ENCODE measurements around the gene SFSWAP. TPM values are rescaled to one million over a fixed set of nuclear protein-coding genes. Genes with fewer than 3 reads are reported as not detected.
"Not testable (repeated sequence)": the region's sequence is repeated elsewhere in the genome, so short reads cannot be mapped to it uniquely, and the experiment has no call there.

The SFSWAP gene
- total and polyA plus RNA-seq, 5 experiments from 2014 or later, result 14.8 to 108 (median 23.3) TPM

- peak overlapping the region in 2 of 10 donors; percentile 53 to 73 for H3K27ac Mint-ChIP-seq
- H3K27me3 Mint-ChIP-seq, result no peaks in the 10 kb centered on the region
- H3K9me3 Mint-ChIP-seq, result no peaks in the 10 kb centered on the region
- peaks cover 0 to 6% (median under 1%) of the 10 kb centered on the region in 4 donors for H3K4me1 Mint-ChIP-seq
- peaks cover 0 to 84% (median 7%) of the 10 kb centered on the region in 3 donors for H3K36me3 Mint-ChIP-seq
- DNase-seq (no peak), ATAC-seq (no peak)
- no peak overlapping the region for H3K4me3 Mint-ChIP-seq
- POLR2A ChIA-PET, result no interaction called here
Observed at GRCh38 chr12:131734336-131735152, 23.7 kb downstream of the SFSWAP start.

- Mint-ChIP-seq H3K4me1 (peaks cover 0 to 6% (median under 1%) of the 10 kb centered on the region in 4 donors), H3K27ac (no peak overlapping the region), H3K9me3 (no peaks in the 10 kb centered on the region), H3K36me3 (peaks cover 0 to 84% (median 3%) of the 10 kb centered on the region in 3 donors), H3K4me3 (no peak overlapping the region), H3K27me3 (no peaks in the 10 kb centered on the region)
- ATAC-seq (no peak), DNase-seq (no peak)
- POLR2A ChIA-PET, result no interaction called here
Observed at GRCh38 chr12:131735153-131735456, 24.2 kb downstream of the SFSWAP start.

DNA sequence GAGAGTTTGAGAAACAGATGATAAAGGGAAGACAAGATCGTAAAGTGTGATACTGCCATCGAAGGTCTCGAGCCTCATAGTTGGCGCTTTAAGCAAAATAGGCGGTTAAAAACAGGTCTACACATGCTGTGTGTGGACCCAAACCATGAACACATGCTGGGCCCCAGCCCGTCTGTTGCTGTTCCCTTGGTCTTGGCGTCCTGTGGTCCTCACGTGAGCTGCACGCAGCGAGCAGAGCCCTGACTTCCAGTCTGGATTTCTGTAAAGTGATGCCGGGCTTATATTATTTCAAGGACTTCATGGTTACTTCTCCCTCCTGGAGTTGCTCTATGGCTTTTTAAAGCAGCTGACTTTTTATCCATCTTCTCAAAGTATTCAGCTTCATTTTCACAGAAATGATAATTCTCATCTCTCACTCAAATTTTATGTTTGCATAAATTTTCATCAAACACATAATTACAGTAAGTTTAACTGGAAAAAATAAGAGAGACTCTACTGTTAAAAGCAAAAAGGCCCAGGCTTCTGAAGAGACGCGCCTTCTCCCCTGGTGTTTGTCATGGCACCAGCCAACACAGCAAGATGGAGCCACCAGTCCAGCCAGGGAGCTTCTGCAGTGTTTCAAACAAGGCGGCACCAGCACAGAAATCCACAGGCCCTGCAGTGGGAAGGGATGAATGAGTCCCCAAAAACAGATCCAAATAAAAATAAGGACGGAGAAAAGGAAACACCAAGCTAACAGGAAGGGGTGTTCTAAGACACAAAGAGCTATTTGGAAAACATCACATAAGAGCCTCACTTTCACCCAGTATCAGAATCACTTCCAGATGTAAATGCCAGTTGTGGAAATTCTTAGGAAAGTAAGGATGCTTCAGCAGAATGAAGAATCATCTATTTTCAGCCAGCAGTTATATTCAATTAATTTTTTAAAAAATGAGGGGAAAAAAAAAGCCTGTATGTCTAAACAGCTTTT is 24.9 kb downstream of the SFSWAP start:
- H3K36me3 Mint-ChIP-seq, result peaks cover 0 to 84% (median 2%) of the 10 kb centered on the region in 3 donors

DNA sequence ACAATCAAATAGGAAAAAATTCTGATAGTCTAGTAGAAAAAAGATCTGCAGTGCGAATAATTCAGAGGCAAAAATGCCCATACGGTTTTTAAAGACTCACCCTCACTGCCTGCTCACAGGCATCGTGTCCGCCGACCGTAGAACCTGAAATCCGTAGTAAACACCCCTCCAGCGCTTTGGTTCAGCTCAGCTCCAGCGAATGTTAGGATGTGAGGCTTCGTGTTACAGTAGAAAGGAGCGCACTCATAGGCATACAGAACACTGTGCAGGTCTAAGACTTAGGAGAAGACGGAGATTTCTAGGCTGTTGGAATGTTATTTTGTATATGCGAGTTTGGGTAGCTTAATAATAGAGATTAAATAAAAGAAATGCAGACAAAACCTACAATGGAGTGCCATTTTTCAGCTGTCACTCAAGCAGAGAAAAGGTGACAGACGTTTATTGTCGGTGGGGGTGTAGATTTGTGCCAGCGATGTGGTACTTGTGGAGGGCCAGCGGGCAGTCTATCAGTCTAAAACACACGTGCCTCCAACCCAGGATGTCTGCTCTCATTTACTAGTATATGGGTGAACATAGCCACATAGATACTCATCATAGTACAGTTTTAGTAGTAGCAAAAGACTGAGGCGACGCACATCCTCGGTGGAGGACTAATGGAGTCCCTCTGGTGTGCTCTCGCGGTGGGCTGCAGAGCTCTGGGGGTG is 25.7 kb downstream of the SFSWAP start:
- no peaks in the 10 kb centered on the region for H3K9me3 Mint-ChIP-seq
- H3K36me3 Mint-ChIP-seq, result peaks cover under 1 to 79% (median under 1%) of the 10 kb centered on the region in 3 donors
- DNase-seq (no peak), ATAC-seq (no peak)
- H3K4me3 Mint-ChIP-seq, result no peak overlapping the region
- H3K27ac Mint-ChIP-seq, result peak overlapping the region in 2 of 10 donors; percentile 28 to 40
- H3K4me1 Mint-ChIP-seq, result peaks cover 0 to 6% (median 2%) of the 10 kb centered on the region in 4 donors
- POLR2A ChIA-PET, result no interaction called here
- H3K27me3 Mint-ChIP-seq, result no peaks in the 10 kb centered on the region

More for the DNA sequence above, 24.9 kb downstream of the SFSWAP start:
- Mint-ChIP-seq H3K27ac (peak overlapping the region in 3 of 10 donors; percentile 11 to 30 (median 28)), H3K27me3 (no peaks in the 10 kb centered on the region), H3K4me3 (no peak overlapping the region), H3K4me1 (peaks cover 0 to 6% (median under 1%) of the 10 kb centered on the region in 4 donors), H3K9me3 (no peaks in the 10 kb centered on the region)
- ATAC-seq, result no peak
- no peak for DNase-seq
- POLR2A ChIA-PET, result no interaction called here

GRCh38 chr12:131737150-131737827 is 26.4 kb downstream of the SFSWAP start:
- DNase-seq, result no peak
- no peaks in the 10 kb centered on the region for H3K9me3 Mint-ChIP-seq
- H3K27me3 Mint-ChIP-seq, result no peaks in the 10 kb centered on the region
- peaks cover 0 to 6% (median 6%) of the 10 kb centered on the region in 4 donors for H3K4me1 Mint-ChIP-seq
- no peak overlapping the region for H3K4me3 Mint-ChIP-seq
- POLR2A ChIA-PET, result no interaction called here
- ATAC-seq, result no peak
- peak overlapping the region in 1 of 10 donors; percentile 40 for H3K27ac Mint-ChIP-seq
- H3K36me3 Mint-ChIP-seq, result peaks cover 6 to 81% (median 7%) of the 10 kb centered on the region in 3 donors

- Mint-ChIP-seq H3K27me3 (no peaks in the 10 kb centered on the region), H3K27ac (peak overlapping the region in 1 of 10 donors; percentile 40), H3K36me3 (peaks cover 14 to 81% (median 15%) of the 10 kb centered on the region in 3 donors), H3K4me3 (no peak overlapping the region), H3K4me1 (peaks cover 0 to 6% (median 5%) of the 10 kb centered on the region in 4 donors), H3K9me3 (peaks cover 0 to 8% (median 3%) of the 10 kb centered on the region in 9 donors)
- ATAC-seq, result no peak
- POLR2A ChIA-PET, result no interaction called here
- no peak for DNase-seq
Observed at GRCh38 chr12:131738196-131738595, 27.3 kb downstream of the SFSWAP start.

DNA sequence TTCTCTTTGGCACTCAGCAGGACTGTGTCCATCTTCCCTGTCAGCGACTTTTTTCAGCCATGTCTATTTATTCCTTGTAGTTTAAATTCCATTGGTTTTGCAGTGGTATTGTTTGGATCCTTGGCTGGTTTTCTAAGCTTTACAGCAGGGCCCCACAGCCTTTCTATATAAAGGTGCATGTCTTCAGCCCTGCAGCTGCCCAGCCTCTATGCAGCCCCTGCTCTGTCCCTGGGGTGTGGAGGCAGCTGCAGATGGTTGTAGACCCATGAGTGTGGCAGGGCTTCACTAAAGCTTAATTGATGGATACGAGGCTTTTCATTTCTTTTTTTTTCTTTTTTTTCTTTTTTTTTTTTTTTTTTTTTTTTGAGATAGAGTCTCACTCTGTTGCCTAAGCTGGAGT is 29.7 kb downstream of the SFSWAP start:
- H3K4me1 Mint-ChIP-seq, result peaks cover 0 to 12% (median 5%) of the 10 kb centered on the region in 4 donors
- DNase-seq, result no peak
- peaks cover 26 to 79% (median 38%) of the 10 kb centered on the region in 3 donors for H3K36me3 Mint-ChIP-seq
- H3K27me3 Mint-ChIP-seq, result no peaks in the 10 kb centered on the region
- H3K27ac Mint-ChIP-seq, result no peak overlapping the region
- H3K9me3 Mint-ChIP-seq, result peaks cover 0 to 17% (median 4%) of the 10 kb centered on the region in 9 donors
- POLR2A ChIA-PET, result no interaction called here
- H3K4me3 Mint-ChIP-seq, result no peak overlapping the region
- ATAC-seq, result no peak

DNA sequence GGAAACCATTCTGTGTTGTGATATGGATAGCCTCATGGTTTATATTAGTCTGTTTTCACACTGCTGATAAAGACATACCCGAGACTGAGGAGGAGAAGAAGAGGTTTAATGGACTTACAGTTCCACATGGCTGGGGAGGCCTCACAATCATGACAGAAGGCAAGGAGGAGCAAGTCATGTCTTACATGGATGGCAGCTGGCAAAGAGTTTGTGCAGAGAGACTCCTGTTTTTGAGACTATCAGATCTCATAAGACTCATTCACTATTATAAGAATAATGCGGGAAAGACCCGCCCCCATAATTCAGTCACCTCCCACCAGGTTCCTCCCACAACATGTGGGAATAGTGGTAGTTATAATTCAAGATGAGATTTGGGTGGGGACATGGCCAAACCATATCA is 31.9 kb downstream of the SFSWAP start:
- H3K4me3 Mint-ChIP-seq, POLR2A ChIA-PET, H3K27me3 Mint-ChIP-seq, DNase-seq, ATAC-seq: not testable (repeated sequence)
- Mint-ChIP-seq H3K27ac (peak overlapping the region in 2 of 10 donors; percentile 20 to 53), H3K36me3 (peaks cover 26 to 81% (median 44%) of the 10 kb centered on the region in 3 donors), H3K4me1 (peaks cover 0 to 12% (median 7%) of the 10 kb centered on the region in 4 donors), H3K9me3 (peaks cover 0 to 17% (median 4%) of the 10 kb centered on the region in 9 donors)

GRCh38 chr12:131743410-131743809 is 32.5 kb downstream of the SFSWAP start:
- POLR2A ChIA-PET, H3K4me3 Mint-ChIP-seq, DNase-seq, ATAC-seq, H3K27me3 Mint-ChIP-seq, H3K27ac Mint-ChIP-seq: not testable (repeated sequence)
- Mint-ChIP-seq H3K36me3 (peaks cover 26 to 82% (median 44%) of the 10 kb centered on the region in 3 donors), H3K4me1 (peaks cover 0 to 12% (median 6%) of the 10 kb centered on the region in 4 donors), H3K9me3 (peaks cover 0 to 17% (median 4%) of the 10 kb centered on the region in 9 donors)

GRCh38 chr12:131743880-131744279 is 33.0 kb downstream of the SFSWAP start:
- DNase-seq, ATAC-seq, H3K27me3 Mint-ChIP-seq, H3K27ac Mint-ChIP-seq, H3K4me3 Mint-ChIP-seq, POLR2A ChIA-PET: not testable (repeated sequence)
- Mint-ChIP-seq H3K36me3 (peaks cover 26 to 83% (median 44%) of the 10 kb centered on the region in 3 donors), H3K9me3 (peaks cover 0 to 17% (median 4%) of the 10 kb centered on the region in 9 donors), H3K4me1 (peaks cover 0 to 12% (median 6%) of the 10 kb centered on the region in 4 donors)

- H3K4me3 Mint-ChIP-seq, H3K27me3 Mint-ChIP-seq, DNase-seq, POLR2A ChIA-PET, ATAC-seq: not testable (repeated sequence)
- H3K27ac Mint-ChIP-seq, result peak overlapping the region in 1 of 10 donors; percentile 36
- H3K9me3 Mint-ChIP-seq, result peaks cover 0 to 17% (median 4%) of the 10 kb centered on the region in 9 donors
- peaks cover 0 to 12% (median 8%) of the 10 kb centered on the region in 4 donors for H3K4me1 Mint-ChIP-seq
- peaks cover 26 to 81% (median 44%) of the 10 kb centered on the region in 3 donors for H3K36me3 Mint-ChIP-seq
Observed at GRCh38 chr12:131744675-131745074, 33.8 kb downstream of the SFSWAP start.
